ENCODE data around the gene FLT4. TPM values are rescaled to one million over a fixed set of nuclear protein-coding genes. Genes with fewer than 3 reads are reported as not detected.
A peak's percentile ranks its signal among the peaks of the same experiment; 100 is the strongest.

Gene FLT4
- total RNA-seq, 6 experiments from 2014 or later = 5.3 to 15.1 (median 8.0) TPM

DNA sequence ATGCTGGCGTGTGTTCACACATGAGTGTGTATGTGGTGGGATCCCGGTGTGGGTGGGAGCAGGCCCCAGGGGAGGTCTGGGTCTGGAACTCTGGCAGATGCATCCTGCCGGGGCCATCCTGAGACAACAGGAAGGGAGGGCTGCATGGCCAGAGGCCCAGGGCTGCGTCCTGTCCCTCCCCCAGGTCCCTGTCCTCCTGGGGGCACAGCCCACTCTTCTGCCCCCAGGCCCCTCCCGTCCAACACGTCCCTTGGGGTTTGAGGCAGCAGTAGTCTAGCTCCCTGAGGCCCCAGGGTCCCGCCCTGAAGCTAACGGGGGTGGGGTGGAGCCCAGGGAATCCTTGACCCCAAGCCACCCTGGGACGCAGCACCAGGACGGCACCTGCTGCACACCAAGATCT, 16.6 kb downstream of the FLT4 start:
- ATAC-seq = peak; percentile 34 to 58 (median 47)
- no peak overlapping the region for H3K27ac ChIP-seq
- TF ChIP-seq, protein P1, sequence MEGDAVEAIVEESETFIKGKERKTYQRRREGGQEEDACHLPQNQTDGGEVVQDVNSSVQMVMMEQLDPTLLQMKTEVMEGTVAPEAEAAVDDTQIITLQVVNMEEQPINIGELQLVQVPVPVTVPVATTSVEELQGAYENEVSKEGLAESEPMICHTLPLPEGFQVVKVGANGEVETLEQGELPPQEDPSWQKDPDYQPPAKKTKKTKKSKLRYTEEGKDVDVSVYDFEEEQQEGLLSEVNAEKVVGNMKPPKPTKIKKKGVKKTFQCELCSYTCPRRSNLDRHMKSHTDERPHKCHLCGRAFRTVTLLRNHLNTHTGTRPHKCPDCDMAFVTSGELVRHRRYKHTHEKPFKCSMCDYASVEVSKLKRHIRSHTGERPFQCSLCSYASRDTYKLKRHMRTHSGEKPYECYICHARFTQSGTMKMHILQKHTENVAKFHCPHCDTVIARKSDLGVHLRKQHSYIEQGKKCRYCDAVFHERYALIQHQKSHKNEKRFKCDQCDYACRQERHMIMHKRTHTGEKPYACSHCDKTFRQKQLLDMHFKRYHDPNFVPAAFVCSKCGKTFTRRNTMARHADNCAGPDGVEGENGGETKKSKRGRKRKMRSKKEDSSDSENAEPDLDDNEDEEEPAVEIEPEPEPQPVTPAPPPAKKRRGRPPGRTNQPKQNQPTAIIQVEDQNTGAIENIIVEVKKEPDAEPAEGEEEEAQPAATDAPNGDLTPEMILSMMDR (IDR thresholded peaks at IDR 0.05) = no peak
- no peak for TF ChIP-seq POLR2A (IDR thresholded peaks at IDR 0.05)
- H3K27me3 ChIP-seq = no peaks in the 10 kb centered on the region
- WGBS (ENCODE audit: insufficient coverage, low coverage, low lambda C conversion rate, missing lambda C conversion rate) = no CpG with 5 or more reads among the region's 10 CpGs
- H3K4me1 ChIP-seq = no peaks in the 10 kb centered on the region
- peak in 2 of 3 donors; percentile 17 to 55 for DNase-seq
- intact Hi-C loops (cut with DNase I) = no loop called here
- no peaks in the 10 kb centered on the region for H3K9me3 ChIP-seq
- H3K36me3 ChIP-seq = no peaks in the 10 kb centered on the region
- no peak overlapping the region for H3K4me3 ChIP-seq

- H3K36me3 ChIP-seq = no peaks in the 10 kb centered on the region
- TF ChIP-seq, protein P1 (IDR thresholded peaks at IDR 0.05) = no peak
- no peak for TF ChIP-seq POLR2A (IDR thresholded peaks at IDR 0.05)
- ATAC-seq (no peak), DNase-seq (peak in 2 of 3 donors; percentile 17 to 48)
- WGBS (ENCODE audit: insufficient coverage, low coverage, low lambda C conversion rate, missing lambda C conversion rate) = 69% methylated on average over 8 of the region's 36 CpGs
- H3K27me3 ChIP-seq = no peaks in the 10 kb centered on the region
- intact Hi-C loops (cut with DNase I) = no loop called here
- no peak overlapping the region for H3K27ac ChIP-seq
- no peaks in the 10 kb centered on the region for H3K4me1 ChIP-seq
- H3K9me3 ChIP-seq = no peaks in the 10 kb centered on the region
- no peak overlapping the region for H3K4me3 ChIP-seq
Measured at GRCh38 chr5:180631549-180632383, 17.6 kb downstream of the FLT4 start.

DNA sequence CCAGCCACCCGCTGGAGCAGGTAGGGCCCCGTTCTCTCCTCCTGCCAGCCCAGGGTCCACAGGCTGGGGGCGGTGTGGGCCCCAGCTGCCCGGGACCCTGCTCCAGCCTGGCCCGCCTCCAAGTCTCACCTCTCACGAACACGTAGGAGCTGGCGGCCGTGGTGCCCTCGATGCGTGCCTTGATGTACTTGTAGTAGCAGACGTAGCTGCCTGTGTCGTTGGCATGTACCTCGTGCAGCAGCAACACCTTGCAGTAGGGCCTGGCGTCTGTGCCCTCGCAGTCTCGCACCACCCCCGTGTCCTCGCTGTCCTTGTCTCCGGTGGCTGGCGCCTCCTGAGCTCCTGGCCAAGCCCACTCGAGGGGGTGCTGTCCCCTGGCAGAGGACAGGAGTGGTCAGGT, 19.0 kb downstream of the FLT4 start:
- no peaks in the 10 kb centered on the region for H3K9me3 ChIP-seq
- no peak for ATAC-seq
- TF ChIP-seq, protein P1 (IDR thresholded peaks at IDR 0.05) = no peak
- TF ChIP-seq POLR2A (IDR thresholded peaks at IDR 0.05) = no peak
- H3K36me3 ChIP-seq = no peaks in the 10 kb centered on the region
- H3K27me3 ChIP-seq = no peaks in the 10 kb centered on the region
- DNase-seq = no peak
- no peak overlapping the region for H3K27ac ChIP-seq
- no peak overlapping the region for H3K4me3 ChIP-seq
- H3K4me1 ChIP-seq = no peaks in the 10 kb centered on the region
- intact Hi-C loops (cut with DNase I) = no loop called here
- 80% methylated on average over 1 of the region's 22 CpGs for WGBS (ENCODE audit: insufficient coverage, low coverage, low lambda C conversion rate, missing lambda C conversion rate)

DNA sequence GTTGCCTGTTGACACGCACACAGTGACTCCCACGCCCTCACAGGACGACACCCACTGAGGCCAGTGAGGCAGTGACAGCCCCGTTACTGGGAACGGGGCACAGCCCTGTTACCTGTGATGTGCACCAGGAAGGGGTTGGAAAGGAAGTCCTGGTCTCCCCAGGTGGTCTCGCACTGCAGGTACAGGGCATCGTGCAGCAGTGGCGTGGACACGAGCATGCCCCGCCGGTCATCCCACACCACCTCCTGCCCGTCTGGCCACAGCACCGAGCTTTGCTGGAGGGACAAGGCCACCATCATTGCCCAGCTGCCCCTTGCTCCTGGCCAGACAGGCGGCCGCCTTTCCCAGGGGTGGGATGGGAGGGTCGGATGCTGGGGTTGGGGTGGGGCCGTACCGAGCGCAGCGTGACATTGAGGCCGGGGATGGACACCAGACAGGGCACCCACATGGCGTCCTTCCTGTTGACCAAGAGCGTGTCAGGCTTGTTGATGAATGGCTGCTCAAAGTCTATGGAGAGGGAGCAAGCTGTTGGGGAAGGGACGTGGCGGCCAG, 19.5 kb downstream of the FLT4 start:
- intact Hi-C loops (cut with DNase I) = no loop called here
- Histone ChIP-seq H3K4me3 (no peak overlapping the region), H3K4me1 (no peaks in the 10 kb centered on the region), H3K36me3 (no peaks in the 10 kb centered on the region), H3K27me3 (no peaks in the 10 kb centered on the region), H3K9me3 (no peaks in the 10 kb centered on the region), H3K27ac (no peak overlapping the region)
- DNase-seq = no peak
- no peak for ATAC-seq
- WGBS (ENCODE audit: insufficient coverage, low coverage, low lambda C conversion rate, missing lambda C conversion rate) = 83% methylated on average over 8 of the region's 25 CpGs
- no peak for TF ChIP-seq POLR2A (IDR thresholded peaks at IDR 0.05)
- TF ChIP-seq, protein P1 (IDR thresholded peaks at IDR 0.05) = no peak

Data from right lobe of liver (tissue), 6 donors.